T-cell (primary cell): ENCODE data around the gene KYAT1. TPM values are rescaled to one million over a fixed set of nuclear protein-coding genes. Genes with fewer than 3 reads are reported as not detected.
A peak's percentile ranks its signal among the peaks of the same experiment; 100 is the strongest.
"Not testable (repeated sequence)": the region's sequence is repeated elsewhere in the genome, so short reads cannot be mapped to it uniquely, and the experiment has no call there.

ENCODE experiments used
- ATAC-seq, 4 experiments: fragments of 200-7000 bp in 3 of 4; fragments of 150-1000 bp in 1 of 4; cut with Tn5 transposase; replicated peaks in 1 of 4; 1 replicate in 3 of 4; 2 replicates in 1 of 4; pipeline ENCODE4 v1.10.0; 2021; ENCODE audit warnings: moderate library complexity in 3 of 4, mild to moderate bottlenecking in 2 of 4, moderate number of reproducible peaks in 1 of 4
- CTCF ChIA-PET, 2 donors: fragments of 300-600 bp; sonication (Branson Sonifier 250); formaldehyde crosslinking; loops; one replicate each; lab custom pipeline; 2022; ENCODE audit warnings: antibody characterized with exemption in 2 of 2; lab: Charles Lee
- POLR2A ChIA-PET, 2 donors: fragments of 300-600 bp; sonication (Branson Sonifier 250); formaldehyde crosslinking; loops; one replicate each; lab custom pipeline; 2022; ENCODE audit warnings: antibody characterized with exemption in 2 of 2; lab: Charles Lee
- DNase-seq, 35 experiments: peaks; one replicate each; pipeline versions ENCODE4 v3.0.0 to v3.0.0-alpha.2; 2013 to 2023
- H3K27ac ChIP-seq: one replicate; pipeline ENCODE4 v1.5.1; 2013; ENCODE audit warnings: low read length
- H3K27me3 ChIP-seq, 2 experiments: replicated peaks in 1 of 2; 1 replicate in 1 of 2; 2 replicates in 1 of 2; pipeline versions ENCODE4 v1.6.1 to v1.7.0; 2013; ENCODE audit warnings: low read length in 1 of 2, mixed read lengths in 1 of 2; ENCODE audit not compliant: control insufficient read depth in 2 of 2, insufficient read depth in 2 of 2; ENCODE audit errors: extremely low read depth in 1 of 2
- H3K36me3 ChIP-seq, 2 donors: 1 replicate in 1 of 2; 2 replicates in 1 of 2; pipeline versions ENCODE4 v1.6.1 to v1.7.0; 2013; ENCODE audit warnings: low read length in 1 of 2; ENCODE audit not compliant: control insufficient read depth in 2 of 2, insufficient read depth in 1 of 2; ENCODE audit errors: extremely low read depth in 1 of 2
- H3K4me1 ChIP-seq, 2 experiments: 1 replicate in 1 of 2; 2 replicates in 1 of 2; pipeline versions ENCODE4 v1.6.1 to v1.7.0; 2013; ENCODE audit warnings: low read length in 2 of 2, mixed read lengths in 1 of 2; ENCODE audit not compliant: insufficient read depth in 2 of 2, control insufficient read depth in 1 of 2; ENCODE audit errors: extremely low read depth in 1 of 2
- H3K4me3 ChIP-seq, 2 donors: 1 replicate in 1 of 2; 2 replicates in 1 of 2; pipeline versions ENCODE4 v1.5.1 to v1.7.0; 2013; ENCODE audit warnings: mild to moderate bottlenecking in 2 of 2, low read length in 1 of 2, moderate library complexity in 1 of 2; ENCODE audit not compliant: control insufficient read depth in 1 of 2; ENCODE audit errors: extremely low read depth in 1 of 2
- H3K9me3 ChIP-seq: 2 replicates; pipeline ENCODE4 v1.7.0; 2013
- H3K27ac Mint-ChIP-seq, 2 donors: one replicate each; pipeline ENCODE4 v1.8.0; 2020 to 2021; ENCODE audit warnings: mild to moderate bottlenecking in 2 of 2, mixed read lengths in 2 of 2
- H3K27me3 Mint-ChIP-seq, 2 donors: one replicate each; pipeline ENCODE4 v1.8.0; 2021 to 2022; ENCODE audit warnings: mixed read lengths in 2 of 2
- H3K36me3 Mint-ChIP-seq: one replicate; pipeline ENCODE4 v1.8.0; 2021; ENCODE audit warnings: mixed read lengths
- H3K4me1 Mint-ChIP-seq, 3 donors: one replicate each; pipeline ENCODE4 v1.8.0; 2020 to 2022; ENCODE audit warnings: mixed read lengths in 3 of 3, mild to moderate bottlenecking in 1 of 3
- H3K4me3 Mint-ChIP-seq, 3 donors: one replicate each; pipeline ENCODE4 v1.8.0; 2020 to 2022; ENCODE audit warnings: mild to moderate bottlenecking in 3 of 3, mixed read lengths in 3 of 3, moderate library complexity in 3 of 3
- H3K9me3 Mint-ChIP-seq, 3 donors: one replicate each; pipeline ENCODE4 v1.8.0; 2020 to 2022; ENCODE audit warnings: mixed read lengths in 3 of 3
- WGBS: methylation state at CpG from one replicate; pipeline ENCODE4 v1.1.5; 2013; ENCODE audit warnings: missing lambda C conversion rate; ENCODE audit not compliant: insufficient coverage; 5-methylcytosine and 5-hydroxymethylcytosine counted together
- total RNA-seq, 35 experiments: library from RNA in 6 of 35; stranded (reverse) in 6 of 35; fragments of 120-200 nt in 1 of 35; gene quantifications; one replicate each; pipeline versions ENCODE4 v1.2.1 to v1.2.4 and lab custom pipeline; 2013 to 2026

The KYAT1 gene
- total RNA-seq, 5 donors from 2014 or later (not counting 1 experiment from before 2014, with no cell fraction given) = 9.7 to 15.6 (median 11.7) TPM

- WGBS = no CpG with 5 or more reads among the region's 2 CpGs
- H3K4me1 ChIP-seq, H3K36me3 ChIP-seq, ATAC-seq, H3K9me3 ChIP-seq, POLR2A ChIA-PET, H3K4me1 Mint-ChIP-seq, DNase-seq, H3K27ac ChIP-seq, H3K4me3 Mint-ChIP-seq, H3K4me3 ChIP-seq, H3K27ac Mint-ChIP-seq, H3K27me3 ChIP-seq, H3K27me3 Mint-ChIP-seq: not testable (repeated sequence)
- CTCF ChIA-PET = interaction anchor here in 1 of 2 donors (0.6 kb wide), 1 partner anchor 41 kb away, joined by 3 read pairs; no protein-coding TSS in a partner anchor
- Mint-ChIP-seq H3K9me3 (peaks cover 5 to 17% (median 12%) of the 10 kb centered on the region in 3 donors), H3K36me3 (peaks cover 25% of the 10 kb centered on the region)
Measured at GRCh38 chr9:128852646-128853045, 29.1 kb downstream of the KYAT1 start.

DNA sequence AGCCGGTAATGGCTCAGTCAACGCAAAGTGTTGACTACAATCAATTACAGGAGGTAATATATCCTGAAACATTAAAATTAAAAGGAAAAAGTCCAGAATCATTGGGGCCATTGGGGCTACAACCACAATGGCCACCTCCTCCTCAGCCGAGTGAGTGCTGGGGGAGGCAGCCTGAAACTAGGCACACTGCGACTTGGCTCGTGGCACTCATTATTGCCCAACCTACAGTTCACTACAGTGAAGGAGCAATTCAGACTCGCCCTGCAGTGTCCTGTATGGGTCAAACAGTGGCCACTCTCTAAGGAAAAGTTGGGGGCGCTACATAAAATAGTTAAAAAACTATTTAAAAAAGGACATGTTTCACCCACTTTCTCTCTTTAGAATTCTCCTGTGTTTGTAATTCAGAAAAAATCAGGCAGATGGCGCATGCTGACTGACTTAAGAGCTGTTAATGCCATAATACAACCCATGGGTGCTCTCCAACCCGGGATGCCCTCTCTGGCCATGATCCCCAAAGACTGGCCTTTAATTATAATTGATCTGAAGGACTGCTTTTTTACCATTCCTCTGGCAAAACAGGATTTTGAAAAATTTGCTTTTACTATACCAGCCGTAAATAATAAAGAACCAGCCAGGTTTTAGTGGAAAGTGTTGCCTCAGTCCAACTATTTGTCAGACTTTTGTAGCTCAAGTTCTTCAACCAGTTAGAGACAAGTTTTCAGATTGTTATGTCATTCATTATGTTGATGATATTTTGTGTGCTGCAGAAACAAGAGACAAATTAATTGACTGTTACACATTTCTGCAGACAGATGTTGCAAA is 29.8 kb downstream of the KYAT1 start:
- H3K27me3 ChIP-seq, H3K4me3 Mint-ChIP-seq, H3K9me3 ChIP-seq, POLR2A ChIA-PET, H3K4me1 Mint-ChIP-seq, ATAC-seq, H3K27me3 Mint-ChIP-seq, H3K27ac Mint-ChIP-seq, H3K4me1 ChIP-seq, H3K27ac ChIP-seq, H3K4me3 ChIP-seq, H3K36me3 ChIP-seq: not testable (repeated sequence)
- 96% methylated on average over 4 of the region's 10 CpGs for WGBS
- Mint-ChIP-seq H3K9me3 (peaks cover 5 to 17% (median 12%) of the 10 kb centered on the region in 3 donors), H3K36me3 (peaks cover 26% of the 10 kb centered on the region)
- DNase-seq = peak in 4 of 35 experiments; percentile 6 to 36 (median 16)
- CTCF ChIA-PET = interaction anchor here in 1 of 2 donors (0.6 kb wide), 1 partner anchor 42 kb away, joined by 3 read pairs; no protein-coding TSS in a partner anchor

DNA sequence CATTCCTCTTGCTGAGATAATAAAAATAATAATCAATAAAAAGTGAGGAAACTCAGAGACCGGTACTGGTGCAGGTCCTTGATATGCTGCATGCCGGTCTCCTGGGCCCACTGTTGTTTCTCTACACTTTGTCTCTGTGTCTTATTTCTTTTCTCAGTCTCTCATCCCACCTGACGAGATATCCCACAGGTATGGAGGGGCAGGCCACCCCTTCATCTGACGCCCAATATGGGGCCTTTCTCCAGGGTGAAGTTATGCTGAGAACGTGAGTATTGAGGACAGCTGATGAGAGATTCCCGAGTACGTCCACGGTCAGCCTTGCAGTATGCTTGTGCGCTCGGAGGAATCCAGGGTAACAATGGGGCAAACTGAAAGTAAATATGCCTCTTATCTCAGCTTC is 30.7 kb downstream of the KYAT1 start:
- H3K36me3 Mint-ChIP-seq = peaks cover 26% of the 10 kb centered on the region
- not testable (repeated sequence) for H3K4me3 ChIP-seq
- WGBS = no CpG with 5 or more reads among the region's 10 CpGs

GRCh38 chr9:128847803-128848202 is 33.9 kb downstream of the KYAT1 start:
- Histone ChIP-seq H3K4me1 (no peaks in the 10 kb centered on the region), H3K4me3 (no peak overlapping the region), H3K27me3 (no peaks in the 10 kb centered on the region), H3K36me3 (peaks cover 1 to 3% of the 10 kb centered on the region in 2 donors), H3K9me3 (peaks cover 2% of the 10 kb centered on the region), H3K27ac (no peak overlapping the region)
- Mint-ChIP-seq H3K9me3 (peaks cover 5 to 17% (median 12%) of the 10 kb centered on the region in 3 donors), H3K27ac (no peak overlapping the region), H3K4me3 (no peak overlapping the region), H3K36me3 (peaks cover 29% of the 10 kb centered on the region), H3K4me1 (no peaks in the 10 kb centered on the region), H3K27me3 (no peaks in the 10 kb centered on the region)
- WGBS = 100% methylated on average over 1 of the region's 1 CpG
- POLR2A ChIA-PET = no interaction called here
- CTCF ChIA-PET = interaction anchor here in 1 of 2 donors (0.5 kb wide), 1 partner anchor 337 kb away, joined by 7 read pairs; no protein-coding TSS in a partner anchor
- DNase-seq (no peak), ATAC-seq (no peak)

More for the DNA sequence above, 30.7 kb downstream of the KYAT1 start:
- POLR2A ChIA-PET, H3K4me1 ChIP-seq, CTCF ChIA-PET, H3K4me1 Mint-ChIP-seq, H3K27ac Mint-ChIP-seq, ATAC-seq, H3K9me3 ChIP-seq, H3K4me3 Mint-ChIP-seq, H3K36me3 ChIP-seq, H3K27me3 Mint-ChIP-seq, H3K27me3 ChIP-seq, H3K27ac ChIP-seq, DNase-seq: not testable (repeated sequence)
- H3K9me3 Mint-ChIP-seq = peaks cover 5 to 17% (median 12%) of the 10 kb centered on the region in 3 donors

DNA sequence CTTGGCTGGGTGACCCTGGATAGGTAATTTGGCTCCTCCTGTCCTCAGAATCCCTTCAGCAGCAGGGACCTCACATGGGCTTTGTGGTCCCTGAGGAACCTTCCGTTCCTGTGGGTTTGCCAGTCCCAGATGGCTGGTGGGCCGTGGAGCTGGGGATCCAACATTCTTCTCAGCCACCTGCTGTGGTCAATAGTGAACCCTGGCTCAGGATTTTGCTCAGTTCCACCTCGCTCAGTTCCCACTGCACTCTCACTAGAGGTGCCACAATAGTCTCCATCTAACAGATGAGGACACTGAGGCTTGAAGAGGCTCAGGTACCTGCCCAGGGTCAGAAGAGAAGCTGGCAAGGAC is 35.1 kb downstream of the KYAT1 start:
- Histone ChIP-seq H3K4me1 (no peaks in the 10 kb centered on the region), H3K27ac (no peak overlapping the region), H3K4me3 (no peak overlapping the region), H3K27me3 (no peaks in the 10 kb centered on the region), H3K36me3 (peaks cover under 1 to 12% of the 10 kb centered on the region in 2 donors), H3K9me3 (peaks cover 2% of the 10 kb centered on the region)
- POLR2A ChIA-PET = no interaction called here
- Mint-ChIP-seq H3K36me3 (peaks cover 34% of the 10 kb centered on the region), H3K4me3 (no peak overlapping the region), H3K27ac (no peak overlapping the region), H3K4me1 (no peaks in the 10 kb centered on the region), H3K9me3 (peaks cover 5 to 17% (median 12%) of the 10 kb centered on the region in 3 donors), H3K27me3 (no peaks in the 10 kb centered on the region)
- CTCF ChIA-PET = no interaction called here
- DNase-seq (no peak), ATAC-seq (no peak)
- WGBS = 91% methylated on average over 3 of the region's 3 CpGs

GRCh38 chr9:128845186-128845931 is 36.4 kb downstream of the KYAT1 start:
- no peaks in the 10 kb centered on the region for H3K27me3 Mint-ChIP-seq
- Histone ChIP-seq H3K27ac (no peak overlapping the region), H3K36me3 (peaks cover 0 to 13% of the 10 kb centered on the region in 2 donors), H3K9me3 (no peaks in the 10 kb centered on the region), H3K4me3 (no peak overlapping the region), H3K4me1 (no peaks in the 10 kb centered on the region), H3K27me3 (no peaks in the 10 kb centered on the region)
- H3K4me3 Mint-ChIP-seq = no peak overlapping the region
- DNase-seq = no peak
- WGBS = 91% methylated on average over 11 of the region's 13 CpGs
- CTCF ChIA-PET = no interaction called here
- no peaks in the 10 kb centered on the region for H3K4me1 Mint-ChIP-seq
- H3K36me3 Mint-ChIP-seq = peaks cover 25% of the 10 kb centered on the region
- no peak overlapping the region for H3K27ac Mint-ChIP-seq
- peaks cover 0 to 4% (median 3%) of the 10 kb centered on the region in 3 donors for H3K9me3 Mint-ChIP-seq
- no peak for ATAC-seq
- POLR2A ChIA-PET = interaction anchor here in 1 of 2 donors (0.6 kb wide), 1 partner anchor 81 kb away, joined by 3 read pairs; no protein-coding TSS in a partner anchor
